ENCODE measurements around the gene PACRG.

The PACRG gene

DNA sequence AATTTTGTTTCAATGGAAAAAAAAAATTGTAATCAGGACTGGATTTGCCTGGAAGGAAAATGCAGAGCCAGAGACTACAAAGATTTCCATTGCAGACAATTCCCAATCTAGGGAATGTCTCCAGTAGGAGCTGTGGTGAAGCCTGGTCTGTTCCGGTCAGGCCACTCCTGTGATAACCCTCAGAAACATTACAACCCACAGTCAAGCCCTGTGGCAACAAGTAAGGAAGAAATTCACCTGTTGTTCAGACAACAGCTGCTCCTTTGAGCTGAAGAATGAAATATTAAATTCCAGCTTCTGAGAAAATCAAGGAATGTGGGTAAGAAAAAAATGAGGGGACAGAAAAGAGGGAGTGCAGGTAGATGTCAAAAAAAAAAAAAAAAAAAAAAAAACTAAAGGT, 8.2 kb upstream of the PACRG start:
- no peak for DNase-seq
- no peak for TF ChIP-seq GATA1 (IDR thresholded peaks at IDR 0.05; ENCODE audit: low read depth, low read length)
- no peak for TF ChIP-seq POLR2A (IDR thresholded peaks at IDR 0.05; ENCODE audit: low read length)

DNA sequence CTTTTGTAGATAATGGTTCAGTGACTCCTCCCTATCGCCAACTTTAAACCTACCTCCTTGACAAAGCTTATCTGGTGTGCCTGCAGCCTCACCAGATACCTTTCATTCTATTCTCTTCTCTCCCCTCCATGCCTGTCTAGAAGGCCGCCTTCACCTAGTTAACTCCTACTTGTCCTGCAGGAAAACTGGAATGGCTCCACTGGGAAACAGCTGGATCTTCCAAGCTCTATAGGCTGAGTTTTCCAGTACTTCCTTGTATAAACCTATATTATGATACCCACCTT, 6.4 kb upstream of the PACRG start:
- DNase-seq, result no peak
- TF ChIP-seq POLR2A (IDR thresholded peaks at IDR 0.05; ENCODE audit: low read length) (no peak), GATA1 (IDR thresholded peaks at IDR 0.05; ENCODE audit: low read depth, low read length) (no peak)

DNA sequence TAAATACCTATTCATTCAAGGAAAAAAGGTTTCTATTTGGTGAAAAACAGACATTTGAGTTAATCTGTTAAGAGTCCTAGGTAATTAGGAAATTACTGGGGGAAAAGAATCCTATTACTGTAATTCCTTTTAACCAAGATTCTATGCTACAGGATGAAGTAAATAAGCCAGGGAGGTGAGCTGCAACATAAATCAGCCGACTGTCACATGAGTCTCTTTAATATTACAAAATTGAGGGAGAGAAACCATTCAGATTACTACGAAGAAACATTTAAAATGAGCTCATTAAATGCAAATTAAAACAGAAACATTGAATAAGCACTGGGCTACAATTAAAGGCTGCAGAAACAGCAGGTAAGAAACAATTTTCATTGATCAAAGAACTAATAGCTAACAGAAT, 5.5 kb upstream of the PACRG start:
- TF ChIP-seq POLR2A (IDR thresholded peaks at IDR 0.05; ENCODE audit: low read length) (no peak), GATA1 (IDR thresholded peaks at IDR 0.05; ENCODE audit: low read depth, low read length) (no peak)

GRCh38 chr6:162722633-162723032, 5.1 kb upstream of the PACRG start:
- no peak for DNase-seq
- no peak for TF ChIP-seq POLR2A (IDR thresholded peaks at IDR 0.05; ENCODE audit: low read length)

More for the DNA sequence above, 5.5 kb upstream of the PACRG start:
- DNase-seq, result no peak

- no peak for DNase-seq
- TF ChIP-seq GATA1 (IDR thresholded peaks at IDR 0.05; ENCODE audit: low read depth, low read length) (no peak), POLR2A (IDR thresholded peaks at IDR 0.05; ENCODE audit: low read length) (no peak)
Measured at GRCh38 chr6:162726947-162727321, 840 bp upstream of the PACRG start.

DNA sequence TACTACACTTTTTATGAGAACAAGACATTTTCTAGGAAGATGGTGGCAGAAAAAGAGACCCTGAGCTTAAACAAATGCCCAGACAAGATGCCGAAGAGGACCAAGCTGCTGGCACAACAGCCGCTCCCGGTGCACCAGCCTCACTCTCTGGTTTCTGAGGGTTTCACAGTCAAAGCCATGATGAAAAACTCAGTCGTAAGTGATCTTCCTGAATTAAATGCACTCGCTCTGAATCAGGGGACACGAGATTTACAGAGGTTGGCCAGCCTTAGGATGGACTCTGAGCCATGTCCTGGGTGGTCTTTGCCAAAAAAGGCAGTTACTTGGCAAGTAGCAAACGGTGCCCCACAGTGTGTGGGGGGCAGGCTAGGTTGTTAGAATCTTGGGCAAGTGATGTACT, 423 bp downstream of the PACRG start:
- TF ChIP-seq GATA1 (IDR thresholded peaks at IDR 0.05; ENCODE audit: low read depth, low read length) (no peak), POLR2A (IDR thresholded peaks at IDR 0.05; ENCODE audit: low read length) (no peak)
- DNase-seq, result no peak

DNA sequence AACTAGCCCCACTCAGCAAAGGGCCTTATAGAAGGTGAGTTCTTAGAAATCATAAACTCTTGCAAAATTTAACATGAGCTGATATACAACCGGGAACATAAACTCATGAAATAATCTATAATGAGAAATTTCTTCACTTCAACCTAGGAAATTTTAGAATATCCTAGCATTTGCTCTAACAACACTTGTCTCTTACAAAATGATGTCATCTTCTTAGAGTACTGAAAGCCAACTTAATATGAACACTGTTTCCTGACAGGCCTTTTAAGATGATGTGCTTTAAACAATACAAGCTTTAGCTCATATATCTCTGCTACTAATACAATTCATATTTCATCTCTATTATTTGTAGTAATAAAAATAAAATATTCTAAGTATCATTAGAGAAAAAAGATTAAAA, 932 bp downstream of the PACRG start:
- no peak for DNase-seq
- TF ChIP-seq POLR2A (IDR thresholded peaks at IDR 0.05; ENCODE audit: low read length), result no peak

DNA sequence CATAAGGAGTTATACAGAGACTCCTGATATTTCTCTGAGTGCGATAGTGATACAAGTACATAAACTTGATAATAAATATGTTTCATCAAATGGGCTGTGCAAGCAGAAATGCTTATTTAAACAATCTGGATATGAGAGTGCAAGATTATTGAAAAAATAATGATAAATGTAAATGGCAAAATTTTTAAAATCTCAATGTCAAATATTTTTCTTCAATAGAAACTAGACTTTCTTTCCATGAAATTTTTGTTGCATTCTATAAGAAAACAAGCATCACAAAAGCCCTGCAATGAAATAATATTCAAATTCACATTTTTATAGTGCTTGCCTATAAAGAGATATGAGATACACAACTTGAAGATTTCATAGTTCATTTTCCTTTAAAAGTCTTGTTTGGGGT, 2.7 kb downstream of the PACRG start:
- no peak for DNase-seq
- no peak for TF ChIP-seq GATA1 (IDR thresholded peaks at IDR 0.05; ENCODE audit: low read depth, low read length)
- TF ChIP-seq POLR2A (IDR thresholded peaks at IDR 0.05; ENCODE audit: low read length), result no peak

DNA sequence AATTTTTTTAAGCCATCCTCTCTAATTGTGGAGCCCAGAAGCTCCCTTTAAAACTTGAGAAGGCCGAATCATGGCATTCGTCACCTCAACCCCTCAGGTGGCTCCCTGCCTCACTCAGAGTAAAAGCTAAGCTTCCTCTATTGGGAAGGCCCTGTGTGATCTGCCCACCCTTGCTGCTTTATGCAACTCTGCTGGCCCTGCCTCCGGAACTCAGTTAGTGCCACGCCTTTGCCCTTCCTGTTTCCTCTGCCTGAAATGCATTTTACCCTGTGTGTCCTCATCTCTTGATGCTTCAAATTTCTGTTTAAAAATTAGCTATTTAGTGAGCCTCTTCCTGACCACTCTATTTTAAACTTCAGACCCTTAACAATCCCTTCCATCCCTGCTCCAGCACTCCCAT, 5.7 kb downstream of the PACRG start:
- no peak for DNase-seq
- TF ChIP-seq GATA1 (IDR thresholded peaks at IDR 0.05; ENCODE audit: low read depth, low read length), result no peak
- TF ChIP-seq POLR2A (IDR thresholded peaks at IDR 0.05; ENCODE audit: low read length), result no peak

- TF ChIP-seq GATA1 (IDR thresholded peaks at IDR 0.05; ENCODE audit: low read depth, low read length) (no peak), POLR2A (IDR thresholded peaks at IDR 0.05; ENCODE audit: low read length) (no peak)
- no peak for DNase-seq
Measured at GRCh38 chr6:162736961-162737360, 9.2 kb downstream of the PACRG start.

DNA sequence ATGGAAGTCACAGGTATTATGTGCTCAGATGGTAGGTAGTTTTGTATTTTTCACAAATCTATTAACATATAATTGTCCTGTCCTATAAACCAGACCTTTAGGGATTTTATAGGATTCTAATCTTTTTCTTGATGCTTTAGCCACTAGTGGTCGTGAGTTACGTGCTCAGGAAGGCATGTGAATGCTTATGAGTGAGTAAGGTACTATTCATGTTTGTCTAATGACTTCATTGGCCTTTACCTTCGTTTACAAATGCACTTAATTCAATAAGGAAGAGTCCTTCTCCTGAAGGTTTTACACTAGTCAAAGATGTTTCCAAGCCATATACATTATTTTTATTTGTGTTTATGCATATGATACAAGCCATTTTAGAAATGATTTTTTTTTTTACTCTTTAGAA, 23.0 kb downstream of the PACRG start:
- no peak for TF ChIP-seq POLR2A (IDR thresholded peaks at IDR 0.05; ENCODE audit: low read length)
- no peak for TF ChIP-seq GATA1 (IDR thresholded peaks at IDR 0.05; ENCODE audit: low read depth, low read length)
- DNase-seq, result no peak

GRCh38 chr6:162751211-162751859, 23.6 kb downstream of the PACRG start:
- no peak for DNase-seq
- no peak for TF ChIP-seq POLR2A (IDR thresholded peaks at IDR 0.05; ENCODE audit: low read length)
- no peak for TF ChIP-seq GATA1 (IDR thresholded peaks at IDR 0.05; ENCODE audit: low read depth, low read length)

GRCh38 chr6:162753775-162754174, 26.0 kb downstream of the PACRG start:
- no peak for DNase-seq
- TF ChIP-seq GATA1 (IDR thresholded peaks at IDR 0.05; ENCODE audit: low read depth, low read length), result no peak
- no peak for TF ChIP-seq POLR2A (IDR thresholded peaks at IDR 0.05; ENCODE audit: low read length)

GRCh38 chr6:162770136-162770535, 42.4 kb downstream of the PACRG start:
- DNase-seq, result no peak
- TF ChIP-seq GATA1 (IDR thresholded peaks at IDR 0.05; ENCODE audit: low read depth, low read length), result no peak
- TF ChIP-seq POLR2A (IDR thresholded peaks at IDR 0.05; ENCODE audit: low read length), result no peak

- TF ChIP-seq GATA1 (IDR thresholded peaks at IDR 0.05; ENCODE audit: low read depth, low read length) (no peak), POLR2A (IDR thresholded peaks at IDR 0.05; ENCODE audit: low read length) (no peak)
- no peak for DNase-seq
Measured at GRCh38 chr6:162770955-162771354, 43.2 kb downstream of the PACRG start.

GRCh38 chr6:162772466-162772865, 44.7 kb downstream of the PACRG start:
- TF ChIP-seq GATA1 (IDR thresholded peaks at IDR 0.05; ENCODE audit: low read depth, low read length) (no peak), POLR2A (IDR thresholded peaks at IDR 0.05; ENCODE audit: low read length) (no peak)
- no peak for DNase-seq
